SK-N-SH (cell line): ENCODE data around the gene PLBD2.

Experiments used
- EP300 ChIP-seq, 2 experiments: IDR thresholded peaks; 2 replicates each; pipeline versions ENCODE4 v1.4.0 to v1.6.1; 2012; ENCODE audit warnings: borderline replicate concordance in 1 of 2, low read depth in 1 of 2, low read length in 1 of 2
- FOXJ3 ChIP-seq: sonication (generic); formaldehyde crosslinking; IDR thresholded peaks from 2 replicates; pipeline ENCODE4 v1.5.1; 2020; ENCODE audit warnings: mild to moderate bottlenecking, missing genetic modification reagents
- GABPA ChIP-seq: IDR thresholded peaks from 2 replicates; pipeline ENCODE4 v1.4.0; 2012; ENCODE audit warnings: low read depth, mild to moderate bottlenecking
- POLR2AphosphoS5 ChIP-seq: IDR thresholded peaks from 2 replicates; pipeline ENCODE4 v1.6.1; 2012; ENCODE audit warnings: low read depth, low read length
- RAD21 ChIP-seq: IDR thresholded peaks from 2 replicates; pipeline ENCODE4 v1.6.1; 2012; ENCODE audit warnings: mild to moderate bottlenecking, low read length
- RFX5 ChIP-seq: IDR thresholded peaks from 2 replicates; pipeline ENCODE4 v1.6.1; 2012; ENCODE audit warnings: mild to moderate bottlenecking, improper control_type of control experiment, low read length
- RXRA ChIP-seq: IDR thresholded peaks from 2 replicates; pipeline ENCODE4 v1.4.0; 2012; ENCODE audit warnings: low read depth, mild to moderate bottlenecking, borderline replicate concordance
- SIN3A ChIP-seq: IDR thresholded peaks from 2 replicates; pipeline ENCODE4 v1.6.1; 2012; ENCODE audit warnings: low read depth, mild to moderate bottlenecking, low read length, moderate library complexity, borderline replicate concordance
- TAF1 ChIP-seq: IDR thresholded peaks from 2 replicates; pipeline ENCODE4 v1.6.1; 2012; ENCODE audit warnings: low read depth, mild to moderate bottlenecking, low read length, moderate library complexity, borderline replicate concordance
- YY1 ChIP-seq: IDR thresholded peaks from 2 replicates; pipeline ENCODE4 v1.4.0; 2012; ENCODE audit warnings: low read depth, mild to moderate bottlenecking
- TF ChIP-seq, protein P1 (sequence below): fragments of 150-350 bp; IDR thresholded peaks from 2 replicates; pipeline ENCODE4 v1.6.1; 2017; ENCODE audit warnings: antibody characterized with exemption, low read length, low read depth, borderline replicate concordance
- TF ChIP-seq, protein P2 (sequence below): IDR thresholded peaks from 2 replicates; pipeline ENCODE4 v1.6.1; 2012; ENCODE audit warnings: mild to moderate bottlenecking, low read depth, low read length, moderate library complexity
- TF ChIP-seq, protein P3 (sequence below): IDR thresholded peaks from 2 replicates; pipeline ENCODE4; 2012
- TF ChIP-seq, protein P4 (sequence below): fragments of 200-600 bp; sonication (generic); IDR thresholded peaks from 2 replicates; pipeline ENCODE4 v1.6.1; 2017; ENCODE audit warnings: antibody characterized with exemption, mild to moderate bottlenecking, moderate library complexity

DNA sequence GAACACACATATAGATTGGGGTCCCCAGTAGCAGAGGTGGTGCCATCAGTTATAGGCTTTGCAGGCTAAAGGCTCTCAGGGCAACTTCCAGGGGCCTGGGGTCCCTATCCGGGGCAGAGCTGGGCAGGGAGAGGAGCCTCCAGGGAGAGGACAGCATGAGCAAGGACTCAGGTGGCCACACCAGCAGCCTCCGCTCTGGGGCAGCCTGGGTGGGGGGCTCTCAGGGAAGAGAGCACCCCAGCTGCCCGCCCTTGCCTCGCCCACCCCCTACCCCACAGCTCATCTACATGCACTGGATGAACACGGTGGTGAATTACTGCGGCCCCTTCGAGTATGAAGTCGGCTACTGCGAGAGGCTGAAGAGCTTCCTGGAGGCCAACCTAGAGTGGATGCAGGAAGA lies 14.0 kb downstream of the PLBD2 start:
- TF ChIP-seq, protein P1, sequence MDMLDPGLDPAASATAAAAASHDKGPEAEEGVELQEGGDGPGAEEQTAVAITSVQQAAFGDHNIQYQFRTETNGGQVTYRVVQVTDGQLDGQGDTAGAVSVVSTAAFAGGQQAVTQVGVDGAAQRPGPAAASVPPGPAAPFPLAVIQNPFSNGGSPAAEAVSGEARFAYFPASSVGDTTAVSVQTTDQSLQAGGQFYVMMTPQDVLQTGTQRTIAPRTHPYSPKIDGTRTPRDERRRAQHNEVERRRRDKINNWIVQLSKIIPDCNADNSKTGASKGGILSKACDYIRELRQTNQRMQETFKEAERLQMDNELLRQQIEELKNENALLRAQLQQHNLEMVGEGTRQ: no peak
- no peak for TF ChIP-seq EP300 (IDR thresholded peaks at IDR 0.05; ENCODE audit: borderline replicate concordance in 1 of 2, low read depth in 1 of 2, low read length in 1 of 2)
- TF ChIP-seq, protein P2, sequence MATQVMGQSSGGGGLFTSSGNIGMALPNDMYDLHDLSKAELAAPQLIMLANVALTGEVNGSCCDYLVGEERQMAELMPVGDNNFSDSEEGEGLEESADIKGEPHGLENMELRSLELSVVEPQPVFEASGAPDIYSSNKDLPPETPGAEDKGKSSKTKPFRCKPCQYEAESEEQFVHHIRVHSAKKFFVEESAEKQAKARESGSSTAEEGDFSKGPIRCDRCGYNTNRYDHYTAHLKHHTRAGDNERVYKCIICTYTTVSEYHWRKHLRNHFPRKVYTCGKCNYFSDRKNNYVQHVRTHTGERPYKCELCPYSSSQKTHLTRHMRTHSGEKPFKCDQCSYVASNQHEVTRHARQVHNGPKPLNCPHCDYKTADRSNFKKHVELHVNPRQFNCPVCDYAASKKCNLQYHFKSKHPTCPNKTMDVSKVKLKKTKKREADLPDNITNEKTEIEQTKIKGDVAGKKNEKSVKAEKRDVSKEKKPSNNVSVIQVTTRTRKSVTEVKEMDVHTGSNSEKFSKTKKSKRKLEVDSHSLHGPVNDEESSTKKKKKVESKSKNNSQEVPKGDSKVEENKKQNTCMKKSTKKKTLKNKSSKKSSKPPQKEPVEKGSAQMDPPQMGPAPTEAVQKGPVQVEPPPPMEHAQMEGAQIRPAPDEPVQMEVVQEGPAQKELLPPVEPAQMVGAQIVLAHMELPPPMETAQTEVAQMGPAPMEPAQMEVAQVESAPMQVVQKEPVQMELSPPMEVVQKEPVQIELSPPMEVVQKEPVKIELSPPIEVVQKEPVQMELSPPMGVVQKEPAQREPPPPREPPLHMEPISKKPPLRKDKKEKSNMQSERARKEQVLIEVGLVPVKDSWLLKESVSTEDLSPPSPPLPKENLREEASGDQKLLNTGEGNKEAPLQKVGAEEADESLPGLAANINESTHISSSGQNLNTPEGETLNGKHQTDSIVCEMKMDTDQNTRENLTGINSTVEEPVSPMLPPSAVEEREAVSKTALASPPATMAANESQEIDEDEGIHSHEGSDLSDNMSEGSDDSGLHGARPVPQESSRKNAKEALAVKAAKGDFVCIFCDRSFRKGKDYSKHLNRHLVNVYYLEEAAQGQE: no peak
- TF ChIP-seq YY1: no peak
- TF ChIP-seq, protein P3, sequence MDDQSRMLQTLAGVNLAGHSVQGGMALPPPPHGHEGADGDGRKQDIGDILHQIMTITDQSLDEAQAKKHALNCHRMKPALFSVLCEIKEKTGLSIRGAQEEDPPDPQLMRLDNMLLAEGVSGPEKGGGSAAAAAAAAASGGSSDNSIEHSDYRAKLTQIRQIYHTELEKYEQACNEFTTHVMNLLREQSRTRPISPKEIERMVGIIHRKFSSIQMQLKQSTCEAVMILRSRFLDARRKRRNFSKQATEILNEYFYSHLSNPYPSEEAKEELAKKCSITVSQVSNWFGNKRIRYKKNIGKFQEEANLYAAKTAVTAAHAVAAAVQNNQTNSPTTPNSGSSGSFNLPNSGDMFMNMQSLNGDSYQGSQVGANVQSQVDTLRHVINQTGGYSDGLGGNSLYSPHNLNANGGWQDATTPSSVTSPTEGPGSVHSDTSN: no peak
- no peak for TF ChIP-seq POLR2AphosphoS5
- no peak for TF ChIP-seq FOXJ3 (CRISPR knock-in tag)
- TF ChIP-seq, protein P4, sequence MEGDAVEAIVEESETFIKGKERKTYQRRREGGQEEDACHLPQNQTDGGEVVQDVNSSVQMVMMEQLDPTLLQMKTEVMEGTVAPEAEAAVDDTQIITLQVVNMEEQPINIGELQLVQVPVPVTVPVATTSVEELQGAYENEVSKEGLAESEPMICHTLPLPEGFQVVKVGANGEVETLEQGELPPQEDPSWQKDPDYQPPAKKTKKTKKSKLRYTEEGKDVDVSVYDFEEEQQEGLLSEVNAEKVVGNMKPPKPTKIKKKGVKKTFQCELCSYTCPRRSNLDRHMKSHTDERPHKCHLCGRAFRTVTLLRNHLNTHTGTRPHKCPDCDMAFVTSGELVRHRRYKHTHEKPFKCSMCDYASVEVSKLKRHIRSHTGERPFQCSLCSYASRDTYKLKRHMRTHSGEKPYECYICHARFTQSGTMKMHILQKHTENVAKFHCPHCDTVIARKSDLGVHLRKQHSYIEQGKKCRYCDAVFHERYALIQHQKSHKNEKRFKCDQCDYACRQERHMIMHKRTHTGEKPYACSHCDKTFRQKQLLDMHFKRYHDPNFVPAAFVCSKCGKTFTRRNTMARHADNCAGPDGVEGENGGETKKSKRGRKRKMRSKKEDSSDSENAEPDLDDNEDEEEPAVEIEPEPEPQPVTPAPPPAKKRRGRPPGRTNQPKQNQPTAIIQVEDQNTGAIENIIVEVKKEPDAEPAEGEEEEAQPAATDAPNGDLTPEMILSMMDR: no peak
- no peak for TF ChIP-seq SIN3A
- no peak for TF ChIP-seq RAD21
- no peak for TF ChIP-seq TAF1
- TF ChIP-seq RXRA: no peak
- no peak for TF ChIP-seq RFX5
- TF ChIP-seq GABPA: no peak
